HUDEP-2 (cell line): ENCODE results near the gene RSPO4.
"Not testable (repeated sequence)": the region's sequence is repeated elsewhere in the genome, so short reads cannot be mapped to it uniquely, and the experiment has no call there.

Source experiments
- DNase-seq, 76 experiments: peaks; one replicate each; lab custom pipeline; 2025; ENCODE audit not compliant: unreplicated experiment in 76 of 76; lab: John Stamatoyannopoulos, UW

The RSPO4 gene

GRCh38 chr20:1001911-1002681 lies at the start of gene RSPO4:
Gene RSPO4, minus strand, starts transcription at chr20:1002311. Its CDS starts 147 bp downstream, at chr20:1002164.
- DNase-seq, result no peak

- no peak for DNase-seq
These were observed 48.3 kb upstream of the RSPO4 start for GRCh38 chr20:1050440-1050839.

GRCh38 chr20:1045860-1046418 lies 43.8 kb upstream of the RSPO4 start:
- DNase-seq, result no peak

GRCh38 chr20:1041845-1042390 lies 39.8 kb upstream of the RSPO4 start:
- no peak for DNase-seq

- no peak for DNase-seq
These were observed 36.1 kb upstream of the RSPO4 start for GRCh38 chr20:1038205-1038604.

GRCh38 chr20:1037039-1037438 lies 34.9 kb upstream of the RSPO4 start:
- DNase-seq, result no peak

GRCh38 chr20:1035466-1035865 lies 33.4 kb upstream of the RSPO4 start:
- DNase-seq, result no peak

GRCh38 chr20:1034415-1034789 lies 32.3 kb upstream of the RSPO4 start:
- DNase-seq, result no peak

- DNase-seq, result no peak
These were observed 31.8 kb upstream of the RSPO4 start for GRCh38 chr20:1033751-1034414.

GRCh38 chr20:1029980-1030379 lies 27.9 kb upstream of the RSPO4 start:
- DNase-seq, result no peak

- not testable (repeated sequence) for DNase-seq
These were observed 24.1 kb upstream of the RSPO4 start for GRCh38 chr20:1026214-1026613.

GRCh38 chr20:1022871-1023270 lies 20.8 kb upstream of the RSPO4 start:
- DNase-seq, result no peak

GRCh38 chr20:1020614-1021013 lies 18.5 kb upstream of the RSPO4 start:
- DNase-seq, result no peak

- no peak for DNase-seq
These were observed 17.2 kb upstream of the RSPO4 start for GRCh38 chr20:1019344-1019743.

- no peak for DNase-seq
These were observed 15.6 kb upstream of the RSPO4 start for GRCh38 chr20:1017677-1018076.

GRCh38 chr20:1015181-1015580 lies 13.1 kb upstream of the RSPO4 start:
- DNase-seq, result no peak

- no peak for DNase-seq
These were observed 12.4 kb upstream of the RSPO4 start for GRCh38 chr20:1014471-1014870.

GRCh38 chr20:1013566-1014340 lies 11.6 kb upstream of the RSPO4 start:
- DNase-seq, result no peak

GRCh38 chr20:1012359-1013168 lies 10.5 kb upstream of the RSPO4 start:
- DNase-seq, result no peak

- DNase-seq, result no peak
These were observed 8.5 kb upstream of the RSPO4 start for GRCh38 chr20:1010659-1011058.
